ENCODE data around the gene SPATA9.
"Not testable (repeated sequence)": the region's sequence is repeated elsewhere in the genome, so short reads cannot be mapped to it uniquely, and the experiment has no call there.

DNA sequence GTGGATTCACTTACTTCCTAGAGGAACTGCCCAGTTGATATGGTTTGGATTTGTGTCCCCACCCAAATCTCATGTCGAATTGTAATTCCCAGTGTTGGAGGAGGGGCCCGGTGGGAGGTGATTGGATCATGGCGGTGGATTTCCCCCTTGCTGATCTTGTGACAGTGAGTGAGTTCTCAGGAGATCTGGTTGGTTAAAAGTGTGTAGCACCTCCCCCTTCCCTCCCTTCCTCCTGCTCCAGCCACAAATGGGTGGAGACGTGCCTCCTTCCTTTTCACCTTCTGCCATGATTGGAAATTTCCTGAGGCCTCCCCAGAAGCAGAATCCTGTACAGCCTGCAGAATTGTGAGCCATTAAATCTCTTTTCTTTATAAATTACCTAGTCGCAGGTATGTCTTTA, 30.5 kb upstream of the SPATA9 start:
- TF ChIP-seq CTCF (conservative IDR thresholded peaks at IDR 0.05; ENCODE audit: low read length); EZH2phosphoT487 (IDR thresholded peaks at IDR 0.05; ENCODE audit: borderline replicate concordance, low read depth, low read length): not testable (repeated sequence)
